GM12878 (cell line): ENCODE data around the gene ARMH1. TPM values are rescaled to one million over a fixed set of nuclear protein-coding genes. Genes with fewer than 3 reads are reported as not detected.

Source experiments
- ATAC-seq: fragments of 200-7000 bp; cut with Tn5 transposase; 3 replicates; pipeline ENCODE4 v1.9.1; 2020; ENCODE audit warnings: mild to moderate bottlenecking, moderate library complexity
- BruUV-seq: library from RNA; stranded (reverse); fragments of 400-500 nt; replicated peaks from 2 replicates; lab custom pipeline; 2021; lab: Mats Ljungman, UMichigan
- CTCF ChIA-PET: fragments of 300-600 bp; sonication (Branson Sonifier 250); formaldehyde crosslinking; extraction: SDS; loops from one replicate; lab custom pipeline; 2021; ENCODE audit warnings: inconsistent platforms; lab: Yijun Ruan, JAX
- POLR2A ChIA-PET: fragments of 350-600 bp; formaldehyde crosslinking; extraction: SDS; loops from one replicate; lab custom pipeline; 2021; ENCODE audit warnings: inconsistent platforms; lab: Charles Lee
- RAD21 ChIA-PET: fragments of 300-600 bp; sonication (Branson Sonifier 250); formaldehyde crosslinking; loops from one replicate; lab custom pipeline; 2023; ENCODE audit warnings: antibody characterized with exemption; ENCODE audit not compliant: unreplicated experiment; lab: Charles Lee
- SMC1A ChIA-PET: fragments of 300-600 bp; sonication (Branson Sonifier 250); formaldehyde crosslinking; loops from one replicate; lab custom pipeline; 2023; ENCODE audit not compliant: unreplicated experiment, uncharacterized antibody; lab: Charles Lee
- DNase-seq: peaks from one replicate; pipeline ENCODE4 v3.0.0-alpha.2; 2011; ENCODE audit warnings: low read depth, low spot score
- FAIRE-seq: peaks from 3 replicates; lab custom pipeline; 2011; peaks lifted over from hg19 to GRCh38; lab: Jason Lieb, UNC
- H2AFZ ChIP-seq: 2 replicates; pipeline ENCODE4 v1.6.0; 2011; ENCODE audit warnings: low read depth, low read length, control low read depth; ENCODE audit not compliant: control insufficient read depth
- H3K27ac ChIP-seq: 2 replicates; pipeline ENCODE4 v1.5.1; 2011; ENCODE audit warnings: control low read depth; ENCODE audit not compliant: control insufficient read depth, insufficient read depth
- H3K27me3 ChIP-seq, 2 experiments: replicated peaks in 1 of 2; 2 replicates each; pipeline versions ENCODE4 v1.6.0 to v1.6.1; 2011; ENCODE audit warnings: low read length in 1 of 2; ENCODE audit not compliant: control insufficient read depth in 2 of 2, insufficient read depth in 2 of 2
- H3K36me3 ChIP-seq, 2 experiments: 2 replicates each; pipeline ENCODE4 v1.5.1; 2011; ENCODE audit warnings: low read length in 1 of 2; ENCODE audit not compliant: control insufficient read depth in 2 of 2, insufficient read depth in 2 of 2
- H3K4me1 ChIP-seq: 2 replicates; pipeline ENCODE4 v1.6.1; 2011; ENCODE audit warnings: mild to moderate bottlenecking, low read length, moderate library complexity, mixed read lengths; ENCODE audit not compliant: control insufficient read depth, insufficient read depth
- H3K4me2 ChIP-seq: 2 replicates; pipeline ENCODE4 v1.6.0; 2011; ENCODE audit warnings: control low read depth; ENCODE audit not compliant: control insufficient read depth, insufficient read depth
- H3K4me3 ChIP-seq: fragments of 200-600 bp; sonication (generic); 2 replicates; pipeline ENCODE4 v1.5.1; 2016
- H3K79me2 ChIP-seq: 2 replicates; pipeline ENCODE4 v1.6.0; 2011; ENCODE audit warnings: low read length; ENCODE audit not compliant: control insufficient read depth, insufficient read depth
- H3K9ac ChIP-seq: 2 replicates; pipeline ENCODE4 v1.8.0; 2011; ENCODE audit warnings: low read length, control low read depth, mixed read lengths; ENCODE audit not compliant: control insufficient read depth, insufficient read depth
- H3K9me3 ChIP-seq: replicated peaks from 3 replicates; pipeline ENCODE4 v1.5.1; 2011; ENCODE audit warnings: mild to moderate bottlenecking, low read length; ENCODE audit not compliant: control insufficient read depth, insufficient read depth
- H4K20me1 ChIP-seq: 2 replicates; pipeline ENCODE4 v1.6.0; 2011; ENCODE audit not compliant: control insufficient read depth, insufficient read depth
- BCLAF1 ChIP-seq: fragments of 450-650 bp; IDR thresholded peaks from 2 replicates; pipeline ENCODE4 v1.6.1; 2017; ENCODE audit warnings: antibody characterized with exemption, mild to moderate bottlenecking, moderate library complexity
- CBX3 ChIP-seq: fragments of 200-600 bp; sonication (generic); IDR thresholded peaks from 2 replicates; pipeline ENCODE4 v1.6.1; 2016; ENCODE audit warnings: low read depth, borderline replicate concordance
- CREB1 ChIP-seq: IDR thresholded peaks from 2 replicates; pipeline ENCODE4 v1.6.1; 2012; ENCODE audit warnings: low read depth, mild to moderate bottlenecking, inconsistent platforms
- E4F1 ChIP-seq: fragments of 450-650 bp; IDR thresholded peaks from 2 replicates; pipeline ENCODE4 v1.6.1; 2018; ENCODE audit warnings: borderline replicate concordance, mild to moderate bottlenecking; ENCODE audit not compliant: partially characterized antibody
- HCFC1 ChIP-seq: fragments of 150-350 bp; IDR thresholded peaks from 2 replicates; pipeline ENCODE4 v1.6.1; 2014; ENCODE audit warnings: low read length
- KAT2A ChIP-seq: conservative IDR thresholded peaks from 2 replicates; pipeline ENCODE4 v1.6.1; 2011; ENCODE audit warnings: low read depth, low read length; ENCODE audit not compliant: control insufficient read depth
- ZNF384 ChIP-seq: IDR thresholded peaks from 2 replicates; pipeline ENCODE4 v1.6.1; 2012; ENCODE audit warnings: low read depth, mild to moderate bottlenecking, low read length, improper control_type of control experiment, borderline replicate concordance
- WGBS: methylation state at CpG from one replicate; pipeline ENCODE4 v1.1.6; 2016; ENCODE audit warnings: low lambda C conversion rate; ENCODE audit not compliant: insufficient replicate concordance, insufficient coverage; ENCODE audit errors: missing lambda C conversion rate; 5-methylcytosine and 5-hydroxymethylcytosine counted together
- in situ Hi-C: fragments of 300-500 bp; cut with MboI; formaldehyde crosslinking; loops from 9 replicates; pipeline ENCODE4 v1.14.3; 2018; ENCODE audit warnings: mixed read lengths
- intact Hi-C: fragments of 100-400 bp; cut with micrococcal nuclease; formaldehyde crosslinking; loops from one replicate; pipeline ENCODE4 v1.14.2; 2022; ENCODE audit not compliant: unreplicated experiment
- polyA plus RNA-seq, 11 experiments: library from polyadenylated mRNA; depleted of rRNA in 4 of 11; unstranded in 6 of 11; stranded (reverse) in 5 of 11; fragments of >200 nt; fragmentation: Nextera tagmentation in 4 of 11; fragmentation: Illumina TruSeq in 1 of 11; extraction: Ambion mirVana in 4 of 11; extraction: Trizol in 1 of 11; gene quantifications; 1 replicate in 1 of 11; 2 replicates in 10 of 11; pipeline versions ENCODE4 v1.2.1 to v1.2.3, GENCODE V29; 2011 to 2016; ENCODE audit warnings: inconsistent platforms in 2 of 11, missing spikeins in 2 of 11, low read depth in 1 of 11
- total RNA-seq, 4 experiments: library from RNA; depleted of rRNA in 3 of 4; stranded (reverse); fragments of >200 nt in 3 of 4; fragmentation: Illumina TruSeq in 1 of 4; extraction: Trizol in 1 of 4; gene quantifications; 2 replicates each; pipeline versions ENCODE4 v1.2.1 to v1.2.3, GENCODE V29; 2013 to 2021

The ARMH1 gene
- total and polyA plus RNA-seq, 10 of the 15 experiments (the other 5 are each of a cell fraction or from before 2014, with no cell fraction given), result 0.93 to 43.9 (median 8.2) TPM

DNA sequence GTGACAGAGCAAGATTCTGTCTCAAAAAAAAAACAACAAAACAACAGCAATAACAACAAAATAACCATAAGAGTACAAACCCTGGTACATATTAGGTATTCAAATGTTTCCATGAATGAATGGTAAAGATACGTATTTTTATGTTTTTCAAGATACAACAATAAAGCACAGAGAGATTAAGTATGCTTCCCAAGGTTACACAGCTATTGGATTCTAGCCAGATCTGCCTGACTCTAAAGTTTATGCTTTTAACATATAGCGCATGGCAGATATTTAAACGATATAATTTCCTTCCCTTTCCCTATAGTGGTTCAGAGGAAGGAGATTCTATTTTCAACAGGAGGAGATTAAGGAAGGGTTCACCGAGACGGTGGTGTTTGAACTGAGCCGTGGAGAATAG is 31.0 kb downstream of the ARMH1 start:
- Histone ChIP-seq H3K9ac (no peak overlapping the region), H3K79me2 (no peaks in the 10 kb centered on the region), H3K9me3 (no peaks in the 10 kb centered on the region), H3K27me3 (no peaks in the 10 kb centered on the region; a peak in 1 of 4 replicates), H3K4me3 (no peak overlapping the region), H4K20me1 (no peaks in the 10 kb centered on the region), H3K36me3 (no peaks in the 10 kb centered on the region), H2AFZ (no peak overlapping the region), H3K27ac (no peak overlapping the region), H3K4me2 (no peak overlapping the region), H3K4me1 (peaks cover 10% of the 10 kb centered on the region; the same call in 1 of the 2 replicates)
- ChIA-PET CTCF (interaction anchor here (1.2 to 1.3 kb wide), 2 partner anchors 11 to 53 kb away, joined by 4 to 5 read pairs; no protein-coding TSS in a partner anchor), POLR2A (no interaction called here), RAD21 (interaction anchor here (1.4 kb wide), 1 partner anchor 53 kb away, joined by 3 read pairs; no protein-coding TSS in a partner anchor), SMC1A (interaction anchor here (1.5 kb wide), 1 partner anchor 9 kb away, joined by 11 read pairs; no protein-coding TSS in a partner anchor)
- no TSS peak for BruUV-seq
- intact Hi-C loops (no loop called here), in situ Hi-C loops (no loop called here)
- TF ChIP-seq ZNF384 (no peak), HCFC1 (no peak), BCLAF1 (no peak), E4F1 (no peak), CREB1 (no peak), KAT2A (no peak), CBX3 (no peak)
- DNase-seq, result no peak
- ATAC-seq, result no peak
- no peak for FAIRE-seq
- 67% methylated on average over 6 of the region's 6 CpGs for WGBS
